IPS-20b (cell line): ENCODE results near the gene HELZ2.
"Not testable (repeated sequence)": the region's sequence is repeated elsewhere in the genome, so short reads cannot be mapped to it uniquely, and the experiment has no call there.

Experiments
- H3K27ac ChIP-seq: one replicate; pipeline ENCODE4 v1.5.1; 2013; ENCODE audit warnings: low read length
- H3K27me3 ChIP-seq: 2 replicates; pipeline ENCODE4 v1.6.1; 2013; ENCODE audit warnings: mild to moderate bottlenecking, low read length, inconsistent platforms; ENCODE audit not compliant: insufficient read depth
- H3K36me3 ChIP-seq: 2 replicates; pipeline ENCODE4 v1.6.1; 2013; ENCODE audit warnings: low read depth, mild to moderate bottlenecking, inconsistent platforms, low read length, moderate library complexity; ENCODE audit not compliant: insufficient read depth
- H3K4me1 ChIP-seq: 2 replicates; pipeline ENCODE4 v1.6.1; 2013; ENCODE audit warnings: mild to moderate bottlenecking, control low read depth, inconsistent platforms, low read length, moderate library complexity; ENCODE audit not compliant: insufficient read depth
- H3K4me3 ChIP-seq: 2 replicates; pipeline ENCODE4 v1.5.1; 2013; ENCODE audit warnings: mild to moderate bottlenecking, low read length, inconsistent platforms
- H3K9ac ChIP-seq: 2 replicates; pipeline ENCODE4 v1.6.1; 2013; ENCODE audit warnings: low read depth, mild to moderate bottlenecking, inconsistent platforms, low read length, moderate library complexity
- H3K9me3 ChIP-seq: 2 replicates; pipeline ENCODE4 v1.6.1; 2013; ENCODE audit warnings: mild to moderate bottlenecking, low read depth, low read length, inconsistent platforms; ENCODE audit not compliant: insufficient read depth

Gene HELZ2

DNA sequence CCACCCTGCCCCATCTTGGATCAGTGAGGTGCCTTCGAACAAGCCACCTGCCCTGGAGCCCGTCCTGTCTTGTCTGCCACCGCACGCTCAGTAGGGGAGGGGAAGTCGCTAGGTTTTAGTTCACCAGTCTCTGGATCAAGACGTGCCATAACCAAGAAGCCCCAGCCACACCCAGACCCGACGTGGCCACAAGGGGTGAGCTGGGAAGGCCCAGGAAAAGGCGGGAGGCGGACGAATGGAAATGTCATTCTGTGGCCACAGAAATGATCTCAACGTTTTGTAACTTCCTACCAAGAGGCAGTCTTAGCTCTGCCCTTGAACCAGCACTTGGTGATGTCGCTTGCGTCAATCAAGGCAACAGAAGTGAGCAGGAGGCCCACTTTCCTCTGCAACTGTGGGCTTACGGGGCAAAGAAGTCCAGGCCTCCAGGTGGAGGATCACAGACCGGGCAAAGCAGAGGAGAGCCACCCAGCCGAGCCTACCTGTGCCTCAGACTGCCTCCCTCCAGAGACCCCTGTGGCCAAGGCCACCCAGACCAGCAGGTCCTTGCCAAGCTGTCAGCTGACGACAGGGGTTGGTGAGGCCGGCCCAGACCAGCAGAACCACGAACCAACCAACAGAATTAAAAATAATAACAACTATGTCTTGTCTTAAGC, 38.4 kb upstream of the HELZ2 start:
- Histone ChIP-seq H3K4me1 (no peaks in the 10 kb centered on the region), H3K27ac (no peak overlapping the region), H3K4me3 (no peak overlapping the region), H3K36me3 (peaks cover 21% of the 10 kb centered on the region), H3K9ac (no peak overlapping the region), H3K9me3 (peaks cover 10% of the 10 kb centered on the region; the same call in 1 of the 2 replicates), H3K27me3 (no peaks in the 10 kb centered on the region)

DNA sequence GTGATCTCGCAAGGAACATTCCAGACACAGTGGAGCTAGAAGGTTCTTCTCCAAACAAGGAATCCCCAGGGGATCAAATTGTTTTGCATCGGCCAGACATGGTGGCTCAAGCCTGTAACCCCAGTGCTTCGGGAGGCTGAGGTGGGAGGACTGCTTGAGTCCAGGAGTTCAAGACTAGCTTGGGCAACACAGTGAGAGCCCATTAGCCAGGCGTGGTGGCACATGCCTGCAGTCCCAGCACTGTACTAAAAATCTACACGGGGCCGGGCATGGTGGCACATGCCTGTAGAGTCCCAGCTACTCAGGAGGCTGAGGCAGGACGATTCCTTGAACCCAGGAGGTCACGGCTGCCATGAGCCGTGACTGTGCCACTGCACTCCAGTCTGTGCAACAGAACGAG, 37.6 kb upstream of the HELZ2 start:
- no peak overlapping the region for H3K27ac ChIP-seq
- H3K9ac ChIP-seq, result no peak overlapping the region
- H3K36me3 ChIP-seq, result peaks cover 14% of the 10 kb centered on the region
- peaks cover 10% of the 10 kb centered on the region; the same call in 1 of the 2 replicates for H3K9me3 ChIP-seq
- no peaks in the 10 kb centered on the region for H3K4me1 ChIP-seq
- H3K4me3 ChIP-seq, result no peak overlapping the region
- no peaks in the 10 kb centered on the region for H3K27me3 ChIP-seq

DNA sequence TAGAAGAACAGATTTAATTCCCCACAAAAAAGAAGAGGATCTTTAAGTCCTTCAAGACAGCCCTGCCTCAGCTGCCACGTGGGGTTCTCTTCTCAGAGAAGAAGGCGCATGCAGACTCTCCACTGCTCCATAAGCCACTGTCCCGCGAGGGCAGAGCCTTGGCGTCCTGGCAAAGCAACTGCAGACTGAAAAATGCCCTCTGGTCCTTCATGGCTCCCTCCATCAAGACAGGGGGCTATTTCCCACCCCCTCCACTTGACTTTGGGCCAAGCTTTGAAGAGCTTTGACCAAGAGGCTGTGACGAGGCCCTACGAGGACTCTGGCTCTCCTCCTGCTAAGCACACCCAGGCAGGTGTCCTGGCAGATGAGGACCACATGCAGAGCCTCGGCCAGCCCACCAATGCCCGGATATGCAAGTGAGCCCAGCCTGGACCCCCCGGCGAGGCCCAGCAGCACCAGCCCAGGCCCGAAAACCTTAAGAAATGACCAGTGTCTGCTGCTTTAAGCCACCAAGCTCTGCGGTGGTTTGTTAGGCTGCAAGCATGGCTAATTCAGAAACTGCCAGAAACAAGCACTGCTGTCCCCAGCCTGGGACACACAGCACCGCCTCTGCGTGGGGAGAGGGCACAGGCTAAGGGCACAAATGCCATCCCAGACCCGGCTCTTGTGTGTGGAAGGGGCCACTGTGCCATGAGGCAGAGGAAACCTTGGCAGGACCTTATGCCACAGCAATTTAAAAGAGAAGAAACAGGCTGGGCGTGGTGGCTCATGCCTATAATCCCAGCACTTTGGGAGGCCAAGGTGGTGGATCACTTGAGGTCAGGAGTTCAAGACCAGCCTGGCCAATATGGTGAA, 36.8 kb upstream of the HELZ2 start:
- Histone ChIP-seq H3K36me3 (peaks cover 9% of the 10 kb centered on the region), H3K27me3 (no peaks in the 10 kb centered on the region), H3K27ac (no peak overlapping the region), H3K9me3 (peaks cover 10% of the 10 kb centered on the region; the same call in 1 of the 2 replicates), H3K4me3 (no peak overlapping the region), H3K9ac (no peak overlapping the region), H3K4me1 (no peaks in the 10 kb centered on the region)

DNA sequence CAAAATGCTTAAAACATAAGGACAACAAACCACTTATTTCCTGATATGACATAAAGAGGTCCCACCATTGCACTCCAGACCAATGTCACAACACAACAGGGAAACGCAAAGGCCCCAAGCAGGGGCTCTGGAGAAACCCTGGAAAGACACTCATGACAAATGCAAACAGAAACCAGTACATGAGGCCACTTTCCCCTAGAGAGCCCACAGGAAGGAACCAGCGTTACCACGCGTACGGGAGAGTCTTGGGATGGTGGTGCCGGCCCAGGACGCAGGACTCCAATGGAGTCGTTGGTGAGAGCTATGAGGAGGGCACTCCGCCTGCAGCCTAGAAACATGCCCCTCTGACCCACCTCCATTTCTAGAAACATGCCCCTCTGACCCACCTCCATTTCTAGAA, 32.6 kb upstream of the HELZ2 start:
- Histone ChIP-seq H3K27me3 (no peaks in the 10 kb centered on the region), H3K27ac (no peak overlapping the region), H3K36me3 (peaks cover 14% of the 10 kb centered on the region), H3K4me3 (no peak overlapping the region), H3K9ac (no peak overlapping the region), H3K4me1 (no peaks in the 10 kb centered on the region), H3K9me3 (no peaks in the 10 kb centered on the region)

DNA sequence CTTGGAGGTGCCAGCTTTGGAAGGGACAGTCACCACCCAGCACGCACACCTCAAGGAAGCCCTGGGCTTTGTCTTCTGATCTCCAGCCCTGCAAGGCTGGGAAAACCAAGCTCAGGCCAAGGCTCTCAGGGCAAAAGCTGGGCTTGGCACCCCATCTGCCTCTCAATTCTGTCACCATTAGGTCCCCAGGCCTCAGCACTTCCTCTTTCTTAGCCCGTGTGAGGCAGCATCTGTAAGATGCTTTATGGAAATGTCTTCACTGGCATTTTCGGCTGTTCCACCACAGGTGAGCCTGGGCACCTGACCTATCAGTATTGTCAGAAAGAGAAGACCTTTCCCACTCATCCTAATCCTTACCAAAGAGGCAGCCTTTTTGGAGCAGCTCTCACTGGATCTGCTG, 28.3 kb upstream of the HELZ2 start:
- Histone ChIP-seq H3K4me3 (no peak overlapping the region), H3K27me3 (no peaks in the 10 kb centered on the region), H3K9me3 (no peaks in the 10 kb centered on the region), H3K36me3 (peaks cover 36% of the 10 kb centered on the region), H3K4me1 (no peaks in the 10 kb centered on the region), H3K27ac (no peak overlapping the region), H3K9ac (no peak overlapping the region)

DNA sequence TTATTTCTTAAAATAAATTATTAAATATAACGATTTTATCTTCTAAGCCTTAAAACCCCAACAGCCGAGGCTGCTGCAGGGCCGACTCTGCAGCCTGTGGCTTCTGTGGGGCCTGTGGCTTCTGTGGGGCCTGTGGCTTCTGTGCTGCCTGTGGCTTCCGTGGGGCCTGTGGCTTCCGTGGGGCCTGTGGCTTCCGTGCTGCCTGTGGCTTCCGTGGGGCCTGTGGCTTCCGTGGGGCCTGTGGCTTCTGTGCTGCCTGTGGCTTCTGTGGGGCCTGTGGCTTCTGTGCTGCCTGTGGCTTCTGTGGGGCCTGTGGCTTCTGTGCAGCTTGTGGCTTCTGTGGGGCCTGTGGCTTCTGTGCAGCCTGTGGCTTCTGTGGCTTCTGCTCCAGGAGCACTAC, 27.6 kb upstream of the HELZ2 start:
- not testable (repeated sequence) for H3K27me3 ChIP-seq, H3K9ac ChIP-seq, H3K4me3 ChIP-seq, H3K4me1 ChIP-seq, H3K27ac ChIP-seq, H3K9me3 ChIP-seq
- peaks cover 36% of the 10 kb centered on the region for H3K36me3 ChIP-seq

DNA sequence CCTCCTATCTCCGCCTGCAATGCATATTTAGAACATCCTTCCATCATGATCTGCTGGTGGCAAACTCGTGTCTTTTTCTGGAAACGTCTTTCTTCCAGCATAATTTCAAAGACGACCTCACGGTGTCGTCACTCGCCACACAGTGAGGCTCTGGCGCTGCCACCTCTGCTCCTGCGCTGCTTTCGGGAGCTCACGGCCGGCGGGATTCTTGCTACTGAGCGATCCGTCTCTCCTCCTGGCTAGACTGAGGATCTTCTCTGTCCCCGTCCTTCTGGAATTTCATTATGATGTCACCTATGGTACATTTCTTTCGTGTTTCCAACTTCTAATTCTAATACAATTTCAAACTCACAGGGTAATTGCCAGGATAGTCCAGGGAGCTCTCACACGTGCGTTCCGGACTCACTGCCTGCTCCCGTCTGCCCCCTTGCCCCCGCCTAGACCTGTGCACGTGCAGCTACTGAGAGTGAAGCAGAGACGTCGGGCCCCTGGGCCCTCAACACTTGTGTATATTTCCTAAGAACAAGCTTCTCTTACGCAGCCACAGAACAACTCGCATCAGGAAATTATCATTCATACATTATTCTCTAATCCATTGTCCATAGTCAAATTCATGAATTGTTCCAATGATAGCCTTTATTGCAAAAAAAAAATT, 25.5 kb upstream of the HELZ2 start:
- peaks cover 36% of the 10 kb centered on the region for H3K36me3 ChIP-seq
- H3K27ac ChIP-seq, result no peak overlapping the region
- no peak overlapping the region for H3K4me3 ChIP-seq
- no peaks in the 10 kb centered on the region for H3K4me1 ChIP-seq
- H3K9me3 ChIP-seq, result no peaks in the 10 kb centered on the region
- no peaks in the 10 kb centered on the region for H3K27me3 ChIP-seq
- no peak overlapping the region for H3K9ac ChIP-seq

DNA sequence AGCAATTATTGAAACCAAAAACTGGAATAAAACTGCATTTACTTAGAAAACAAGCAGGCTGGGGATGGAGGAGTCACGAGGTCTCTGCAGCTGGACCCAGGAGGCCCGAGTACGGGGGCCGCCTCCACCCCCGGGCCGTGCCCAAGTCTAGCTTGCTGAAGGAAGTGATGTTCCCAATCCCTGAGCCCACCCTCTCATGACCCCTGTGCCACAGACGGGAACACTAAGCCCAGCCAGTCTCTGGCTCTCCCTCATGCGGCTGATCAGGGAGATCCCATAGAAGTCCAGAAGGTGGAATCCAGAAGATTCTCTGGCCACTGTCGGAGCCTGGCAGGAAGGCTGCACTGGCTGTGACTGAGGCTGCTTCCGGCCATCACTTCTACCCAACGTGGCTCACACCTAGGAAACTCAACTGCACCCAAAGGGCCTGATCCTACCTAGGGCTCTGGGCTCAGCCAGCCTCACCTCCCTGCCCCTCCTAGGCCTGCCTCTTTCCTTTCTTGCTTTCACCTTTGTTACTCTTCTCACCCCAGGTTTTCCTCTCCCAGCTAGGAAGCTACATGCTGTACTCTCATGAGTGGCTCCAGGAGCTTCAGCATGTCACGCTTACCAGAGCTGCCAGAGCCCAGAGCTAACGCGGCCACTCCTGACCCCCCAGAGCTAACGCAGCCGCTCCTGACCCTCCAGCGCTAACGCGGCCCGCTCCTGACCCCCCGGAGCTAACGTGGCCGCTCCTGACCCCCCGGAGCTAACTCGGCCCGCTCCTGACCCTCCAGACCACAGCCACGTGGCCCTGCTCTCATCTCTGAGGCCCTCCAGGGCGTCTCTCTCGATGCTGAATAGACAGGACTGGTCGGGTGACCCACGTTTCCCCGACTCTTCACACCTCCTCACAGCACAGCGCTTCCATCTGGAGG, 24.7 kb upstream of the HELZ2 start:
- H3K27ac ChIP-seq, result no peak overlapping the region
- H3K36me3 ChIP-seq, result peaks cover 36% of the 10 kb centered on the region
- no peaks in the 10 kb centered on the region for H3K27me3 ChIP-seq
- H3K9ac ChIP-seq, result no peak overlapping the region
- no peak overlapping the region for H3K4me3 ChIP-seq
- no peaks in the 10 kb centered on the region for H3K4me1 ChIP-seq
- H3K9me3 ChIP-seq, result no peaks in the 10 kb centered on the region

DNA sequence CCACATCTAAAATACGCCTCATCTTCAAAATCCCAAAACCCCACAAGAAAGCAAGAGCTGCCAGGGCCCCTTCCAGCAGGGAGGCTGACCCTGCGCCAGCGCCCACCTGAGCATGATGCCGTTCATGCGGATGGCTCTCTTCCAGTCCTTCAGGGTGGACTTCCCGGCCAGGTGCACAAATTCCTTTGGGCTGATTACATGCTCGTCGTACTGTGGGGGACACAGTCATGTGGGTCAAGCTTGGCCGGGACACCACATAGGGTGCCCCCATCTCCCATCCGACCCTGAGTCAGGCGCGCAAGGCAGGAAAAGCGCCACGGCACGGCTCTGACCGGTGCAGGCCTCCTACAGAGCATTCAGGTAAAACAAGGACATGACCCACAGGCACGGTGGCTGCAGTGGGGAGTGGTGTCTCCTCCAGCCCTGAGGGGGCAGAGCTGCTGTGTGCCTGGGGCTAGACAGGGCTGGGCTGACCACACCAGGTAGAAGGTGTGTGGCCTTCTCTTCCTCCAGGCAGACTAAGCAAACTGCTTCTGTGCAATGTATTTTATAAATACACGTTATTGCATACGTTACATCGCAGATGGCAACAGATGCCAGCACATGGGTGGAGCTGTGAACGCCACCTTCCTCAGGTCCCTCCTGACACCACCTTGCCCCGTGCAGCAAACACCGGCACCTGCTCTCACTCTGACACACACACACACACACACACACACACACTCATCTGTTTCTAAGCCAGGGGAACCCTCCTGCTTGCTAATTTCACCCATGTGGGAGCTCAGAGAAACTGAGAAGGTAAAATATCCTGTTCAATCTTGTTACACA, 23.8 kb upstream of the HELZ2 start:
- peaks cover 32% of the 10 kb centered on the region for H3K36me3 ChIP-seq
- H3K9me3 ChIP-seq, result no peaks in the 10 kb centered on the region
- no peaks in the 10 kb centered on the region for H3K27me3 ChIP-seq
- no peak overlapping the region for H3K4me3 ChIP-seq
- H3K27ac ChIP-seq, result no peak overlapping the region
- H3K4me1 ChIP-seq, result no peaks in the 10 kb centered on the region
- no peak overlapping the region for H3K9ac ChIP-seq

DNA sequence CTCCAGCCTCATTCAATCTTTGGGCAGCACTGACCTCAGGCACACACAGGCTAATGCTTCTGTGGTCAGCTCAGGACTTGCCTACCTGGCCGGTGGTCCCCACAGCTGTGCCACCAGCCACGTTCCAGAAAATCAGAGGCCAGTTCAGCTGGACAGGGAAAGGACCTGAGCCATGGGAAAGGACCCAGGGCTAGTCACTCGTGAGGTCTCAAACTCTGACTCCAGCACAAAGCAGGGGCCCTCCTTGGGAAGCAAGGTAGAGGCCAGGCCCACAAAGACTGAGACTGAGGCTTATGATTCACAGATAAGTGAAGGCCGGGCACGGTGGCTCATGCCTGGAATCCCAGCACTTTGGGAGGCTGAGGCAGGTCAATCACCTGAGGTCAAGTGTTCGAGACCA, 22.4 kb upstream of the HELZ2 start:
- Histone ChIP-seq H3K27me3 (no peaks in the 10 kb centered on the region), H3K9ac (no peak overlapping the region), H3K27ac (no peak overlapping the region), H3K4me3 (no peak overlapping the region), H3K4me1 (no peaks in the 10 kb centered on the region), H3K9me3 (no peaks in the 10 kb centered on the region), H3K36me3 (peaks cover 35% of the 10 kb centered on the region)
